HEK293 (cell line): Measurements from ENCODE around the gene CNDP2.

Experiments
- CTCF ChIA-PET: fragments of 350-600 bp; formaldehyde crosslinking; extraction: SDS; loops from one replicate; lab custom pipeline; 2021; ENCODE audit warnings: antibody characterized with exemption; lab: Yijun Ruan, JAX
- POLR2A ChIA-PET: fragments of 300-600 bp; formaldehyde crosslinking; extraction: SDS; loops from one replicate; lab custom pipeline; 2020; ENCODE audit warnings: antibody characterized with exemption, inconsistent platforms; lab: Yijun Ruan, JAX
- H3K27ac ChIP-seq: fragments of 200-500 bp; sonication (Bioruptor generic); 2 replicates; pipeline ENCODE4 v1.5.1; 2014; ENCODE audit warnings: low read depth, low read length, control low read depth, inconsistent platforms; ENCODE audit errors: extremely low read depth
- H3K36me3 ChIP-seq, 2 experiments: fragments of 200-500 bp in 1 of 2; sonication (Bioruptor generic) in 1 of 2; 1 replicate in 1 of 2; 2 replicates in 1 of 2; pipeline ENCODE4 v1.5.1; 2014 to 2017; ENCODE audit warnings: inconsistent platforms in 2 of 2, low read length in 2 of 2; ENCODE audit not compliant: control insufficient read depth in 2 of 2, insufficient read depth in 1 of 2
- H3K4me1 ChIP-seq: fragments of 200-500 bp; sonication (Bioruptor generic); 2 replicates; pipeline ENCODE4 v1.5.1; 2014; ENCODE audit warnings: mild to moderate bottlenecking, low read length, inconsistent platforms; ENCODE audit not compliant: control insufficient read depth, insufficient read depth
- H3K4me3 ChIP-seq: 2 replicates; pipeline ENCODE4 v1.5.1; 2011; ENCODE audit warnings: low read depth, mild to moderate bottlenecking, control low read depth, low read length, moderate library complexity
- H3K9me3 ChIP-seq: fragments of 200-500 bp; sonication (Bioruptor generic); 2 replicates; pipeline ENCODE4 v1.5.1; 2014; ENCODE audit warnings: low read depth, low read length, inconsistent platforms; ENCODE audit not compliant: control insufficient read depth, insufficient read depth
- CTCF ChIP-seq: fragments of 450-650 bp; formaldehyde crosslinking; IDR thresholded peaks from 2 replicates; pipeline ENCODE4 v1.5.1; 2016; ENCODE audit warnings: missing biosample characterization, missing genetic modification characterization
- GFI1B ChIP-seq: fragments of 450-650 bp; formaldehyde crosslinking; IDR thresholded peaks from 2 replicates; pipeline ENCODE4 v1.5.1; 2016; ENCODE audit warnings: missing biosample characterization, missing genetic modification characterization
- KLF7 ChIP-seq: fragments of 450-650 bp; formaldehyde crosslinking; IDR thresholded peaks from 2 replicates; pipeline ENCODE4 v1.5.1; 2016; ENCODE audit warnings: missing biosample characterization, missing genetic modification characterization, borderline replicate concordance
- PBX3 ChIP-seq: sonication (generic); formaldehyde crosslinking; IDR thresholded peaks from 2 replicates; pipeline ENCODE4 v1.8.1; 2022; ENCODE audit warnings: mild to moderate bottlenecking, moderate library complexity, missing genetic modification reagents
- SP7 ChIP-seq: fragments of 450-650 bp; formaldehyde crosslinking; IDR thresholded peaks from 2 replicates; pipeline ENCODE4 v1.5.1; 2016; ENCODE audit warnings: missing biosample characterization, missing genetic modification characterization
- ZBTB1 ChIP-seq: fragments of 450-650 bp; formaldehyde crosslinking; IDR thresholded peaks from 2 replicates; pipeline ENCODE4 v1.5.1; 2016; ENCODE audit warnings: missing biosample characterization, missing genetic modification characterization
- ZBTB10 ChIP-seq: fragments of 450-650 bp; formaldehyde crosslinking; IDR thresholded peaks from 2 replicates; pipeline ENCODE4 v1.5.1; 2016; ENCODE audit warnings: missing biosample characterization, missing genetic modification characterization
- ZBTB7A ChIP-seq: fragments of 450-650 bp; formaldehyde crosslinking; IDR thresholded peaks from 2 replicates; pipeline ENCODE4 v1.5.1; 2016; ENCODE audit warnings: low read depth, missing biosample characterization, missing genetic modification characterization
- ZNF114 ChIP-seq: fragments of 450-650 bp; formaldehyde crosslinking; IDR thresholded peaks from 2 replicates; pipeline ENCODE4 v1.5.0; 2017; ENCODE audit warnings: missing biosample characterization, missing genetic modification characterization
- ZNF121 ChIP-seq: fragments of 450-650 bp; formaldehyde crosslinking; IDR thresholded peaks from 2 replicates; pipeline ENCODE4 v1.5.1; 2016; ENCODE audit warnings: missing biosample characterization, missing genetic modification characterization
- ZNF26 ChIP-seq: fragments of 450-650 bp; formaldehyde crosslinking; IDR thresholded peaks from 2 replicates; pipeline ENCODE4 v1.5.1; 2016; ENCODE audit warnings: missing biosample characterization, missing genetic modification characterization
- ZNF324 ChIP-seq: fragments of 450-650 bp; formaldehyde crosslinking; IDR thresholded peaks from 2 replicates; pipeline ENCODE4 v1.5.1; 2016; ENCODE audit warnings: missing biosample characterization, missing genetic modification characterization
- ZNF335 ChIP-seq: fragments of 450-650 bp; formaldehyde crosslinking; conservative IDR thresholded peaks from 2 replicates; pipeline ENCODE4 v1.5.1; 2016; ENCODE audit warnings: missing biosample characterization, missing genetic modification characterization
- ZNF423 ChIP-seq: fragments of 450-650 bp; formaldehyde crosslinking; IDR thresholded peaks from 2 replicates; pipeline ENCODE4 v1.5.1; 2016; ENCODE audit warnings: missing biosample characterization, missing genetic modification characterization
- ZNF449 ChIP-seq: fragments of 450-650 bp; formaldehyde crosslinking; IDR thresholded peaks from 2 replicates; pipeline ENCODE4 v1.5.1; 2017; ENCODE audit warnings: missing biosample characterization, mild to moderate bottlenecking, missing genetic modification characterization, moderate library complexity
- ZNF513 ChIP-seq: fragments of 450-650 bp; IDR thresholded peaks from 2 replicates; pipeline ENCODE4 v1.5.1; 2018; ENCODE audit warnings: missing biosample characterization, missing genetic modification characterization
- ZNF514 ChIP-seq: fragments of 450-650 bp; formaldehyde crosslinking; IDR thresholded peaks from 2 replicates; pipeline ENCODE4 v1.5.1; 2016; ENCODE audit warnings: missing biosample characterization, missing genetic modification characterization
- ZNF521 ChIP-seq: fragments of 450-650 bp; formaldehyde crosslinking; IDR thresholded peaks from 2 replicates; pipeline ENCODE4 v1.5.1; 2017; ENCODE audit warnings: missing biosample characterization, mild to moderate bottlenecking, missing genetic modification characterization
- ZNF544 ChIP-seq: fragments of 450-650 bp; formaldehyde crosslinking; IDR thresholded peaks from 2 replicates; pipeline ENCODE4 v1.5.0; 2017; ENCODE audit warnings: missing biosample characterization, missing genetic modification characterization
- ZNF624 ChIP-seq: fragments of 450-650 bp; formaldehyde crosslinking; IDR thresholded peaks from 2 replicates; pipeline ENCODE4 v1.5.1; 2017; ENCODE audit warnings: missing biosample characterization, missing genetic modification characterization
- ZNF768 ChIP-seq: fragments of 450-650 bp; formaldehyde crosslinking; IDR thresholded peaks from 2 replicates; pipeline ENCODE4 v1.5.1; 2018; ENCODE audit warnings: missing biosample characterization, mild to moderate bottlenecking, missing genetic modification characterization
- ZNF777 ChIP-seq: fragments of 450-650 bp; formaldehyde crosslinking; IDR thresholded peaks from 2 replicates; pipeline ENCODE4 v1.5.1; 2017; ENCODE audit warnings: missing biosample characterization, missing genetic modification characterization, borderline replicate concordance
- ZSCAN23 ChIP-seq: fragments of 450-650 bp; formaldehyde crosslinking; IDR thresholded peaks from 2 replicates; pipeline ENCODE4 v1.5.1; 2016; ENCODE audit warnings: missing biosample characterization, missing genetic modification characterization
- ZXDB ChIP-seq: fragments of 450-650 bp; formaldehyde crosslinking; IDR thresholded peaks from 2 replicates; pipeline ENCODE4 v1.5.1; 2016; ENCODE audit warnings: missing biosample characterization, missing genetic modification characterization

CNDP2 gene

GRCh38 chr18:74509856-74510769, 13.9 kb downstream of the CNDP2 start:
- Histone ChIP-seq H3K9me3 (no peaks in the 10 kb centered on the region), H3K4me1 (no peaks in the 10 kb centered on the region), H3K27ac (no peak overlapping the region), H3K4me3 (no peak overlapping the region), H3K36me3 (peaks cover 11 to 85% of the 10 kb centered on the region in 2 experiments)
- ChIA-PET CTCF (no interaction called here), POLR2A (interaction anchor here (0.8 kb wide), 1 partner anchor 14 kb away, joined by 3 read pairs; the partner anchor contains the start of gene CNDP2)
- TF ChIP-seq ZXDB (tag by site-specific recombination), result no peak
- no peak for TF ChIP-seq KLF7 (tag by site-specific recombination)
- no peak for TF ChIP-seq ZNF324 (tag by site-specific recombination)
- no peak for TF ChIP-seq ZNF513 (tag by site-specific recombination)
- TF ChIP-seq ZNF624 (tag by site-specific recombination), result no peak
- TF ChIP-seq CTCF (tag by site-specific recombination), result no peak
- TF ChIP-seq PBX3 (CRISPR knock-in tag), result no peak
- TF ChIP-seq ZNF777 (tag by site-specific recombination), result no peak

- CTCF ChIA-PET, result no interaction called here
- TF ChIP-seq ZNF544 (tag by site-specific recombination) (no peak), ZNF514 (tag by site-specific recombination) (no peak), ZNF121 (tag by site-specific recombination) (no peak), ZNF768 (tag by site-specific recombination) (no peak), ZNF423 (tag by site-specific recombination) (no peak), ZBTB10 (tag by site-specific recombination) (no peak), ZSCAN23 (tag by site-specific recombination) (no peak), ZNF26 (tag by site-specific recombination) (no peak), ZNF114 (no peak), GFI1B (tag by site-specific recombination) (no peak), ZNF521 (tag by site-specific recombination) (no peak), ZBTB7A (tag by site-specific recombination) (no peak), ZNF335 (no peak), ZBTB1 (tag by site-specific recombination) (no peak), SP7 (tag by site-specific recombination) (no peak), ZNF449 (no peak)
Measured at GRCh38 chr18:74510770-74511095, 14.6 kb downstream of the CNDP2 start.

More at GRCh38 chr18:74510770-74511095, 14.6 kb downstream of the CNDP2 start:
- no peak overlapping the region for H3K4me3 ChIP-seq
- POLR2A ChIA-PET, result interaction anchor here (0.8 kb wide), 1 partner anchor 15 kb away, joined by 3 read pairs; the partner anchor contains the start of gene CNDP2
- no peaks in the 10 kb centered on the region for H3K4me1 ChIP-seq
- H3K27ac ChIP-seq, result no peak overlapping the region
- peaks cover 11 to 88% of the 10 kb centered on the region in 2 experiments for H3K36me3 ChIP-seq
- no peaks in the 10 kb centered on the region for H3K9me3 ChIP-seq
